Stimulated activated CD8-positive, alpha-beta memory T cell treated with anti-CD3 and anti-CD28 coated beads, Interleukin-4, amount 100 ng/mL, for 4 hours (primary cell): ENCODE measurements around the gene BPIFA2.
"Not testable (repeated sequence)": the region's sequence is repeated elsewhere in the genome, so short reads cannot be mapped to it uniquely, and the experiment has no call there.

Experiments
- DNase-seq, 2 donors: peaks; one replicate each; pipeline ENCODE4 v3.0.0-alpha.2; 2020; ENCODE audit warnings: low read depth in 2 of 2, low spot score in 1 of 2

The BPIFA2 gene

DNA sequence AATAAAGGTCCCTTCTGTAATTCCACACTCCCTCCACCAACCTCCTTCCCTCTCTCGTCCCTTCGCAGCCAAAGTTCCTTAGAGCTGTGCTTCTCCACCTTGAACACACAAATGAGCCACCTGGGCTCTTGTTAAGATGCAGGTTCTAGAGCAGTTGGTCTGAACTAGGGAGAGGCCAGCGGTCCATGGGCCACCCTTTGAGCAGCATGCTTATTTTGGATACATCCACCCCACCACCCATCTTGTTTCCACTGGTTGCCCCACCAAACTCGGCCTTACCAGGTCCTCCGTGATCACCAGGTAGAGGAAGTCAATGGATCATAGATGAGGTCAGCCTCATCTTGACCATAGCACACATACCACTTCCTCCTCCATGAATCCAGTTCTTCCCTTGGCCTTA lies 7.3 kb upstream of the BPIFA2 start:
- DNase-seq: no peak

DNA sequence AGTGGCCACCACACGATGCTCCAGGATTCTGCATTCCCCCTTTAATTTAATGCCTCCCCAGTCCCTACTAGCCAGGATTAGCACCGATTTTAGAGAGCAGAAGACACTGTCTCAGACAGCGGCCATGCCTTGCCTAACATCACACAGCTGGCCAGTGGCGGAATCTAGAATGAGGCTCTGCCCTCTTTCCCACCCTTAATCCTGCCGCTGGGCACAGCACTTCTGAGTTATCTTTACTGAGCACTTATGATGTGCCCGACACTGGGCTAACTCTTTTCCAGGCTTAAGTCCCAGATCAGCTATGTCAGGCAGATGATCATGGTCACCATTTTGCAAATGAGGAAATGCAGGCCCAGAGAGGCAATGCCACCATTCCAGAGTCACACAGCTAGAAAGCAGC lies 5.6 kb upstream of the BPIFA2 start:
- no peak for DNase-seq

DNA sequence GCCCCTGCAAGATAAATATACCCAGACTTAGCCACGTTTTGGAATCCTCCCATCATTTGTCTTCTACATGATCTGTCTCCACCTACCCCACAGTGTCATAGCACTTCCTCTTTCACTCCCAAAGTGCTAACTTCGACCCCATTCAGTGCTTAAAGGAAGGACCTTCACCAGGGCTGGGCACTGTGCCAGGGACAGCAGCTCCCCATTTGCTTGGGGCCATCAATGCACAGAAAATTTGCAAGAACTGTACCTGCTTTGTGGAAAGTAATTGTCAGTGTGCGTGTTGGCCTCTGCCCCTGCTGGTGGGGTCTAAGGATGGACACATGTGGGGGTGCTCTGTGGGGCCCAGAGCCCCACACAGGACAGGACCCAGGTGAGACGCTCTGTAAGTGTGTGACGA lies 5.2 kb upstream of the BPIFA2 start:
- no peak for DNase-seq

DNA sequence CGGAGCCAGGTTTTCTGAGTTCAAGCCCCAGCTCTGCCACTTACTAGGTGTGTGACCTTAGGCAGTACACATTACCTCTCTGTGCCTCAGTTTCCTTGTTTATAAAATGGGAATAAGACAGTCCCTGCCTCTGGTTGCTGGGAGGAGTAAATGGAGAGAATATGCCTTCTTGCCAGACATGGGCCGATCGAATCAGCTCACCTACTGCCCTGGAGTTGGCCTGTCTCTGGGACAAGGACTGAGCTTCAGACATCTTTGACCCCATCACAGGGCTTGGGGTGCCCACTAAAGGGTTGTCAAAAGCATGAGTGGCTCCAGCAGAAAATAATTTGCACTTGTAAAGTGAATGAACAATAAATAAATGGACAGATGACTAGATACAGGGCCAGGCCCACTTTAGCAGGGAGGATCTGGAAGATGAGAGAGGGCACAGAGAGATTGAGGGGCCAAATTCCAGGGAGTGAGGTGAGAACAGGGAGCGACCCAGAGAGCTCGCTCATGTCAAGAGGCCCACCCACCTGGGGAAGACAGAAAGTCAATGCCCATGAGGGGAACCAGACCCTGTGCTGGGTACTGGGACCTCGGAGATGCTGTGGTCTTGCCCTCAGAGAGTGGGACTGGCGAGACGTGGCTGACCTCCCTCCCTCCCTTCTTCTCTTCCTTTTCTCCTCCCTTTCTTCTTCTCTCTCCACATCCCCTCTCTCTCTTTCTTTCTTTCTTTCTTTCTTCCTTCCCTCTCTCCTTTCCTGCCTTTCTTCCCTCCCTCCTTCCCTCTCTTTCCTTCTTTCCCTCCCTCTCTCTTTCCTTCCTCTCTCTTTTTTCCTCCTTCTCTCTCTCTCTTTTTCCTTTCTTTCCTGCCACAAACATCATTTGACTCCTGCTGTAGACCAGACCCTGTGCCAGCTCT lies 3.9 kb upstream of the BPIFA2 start:
- no peak for DNase-seq

DNA sequence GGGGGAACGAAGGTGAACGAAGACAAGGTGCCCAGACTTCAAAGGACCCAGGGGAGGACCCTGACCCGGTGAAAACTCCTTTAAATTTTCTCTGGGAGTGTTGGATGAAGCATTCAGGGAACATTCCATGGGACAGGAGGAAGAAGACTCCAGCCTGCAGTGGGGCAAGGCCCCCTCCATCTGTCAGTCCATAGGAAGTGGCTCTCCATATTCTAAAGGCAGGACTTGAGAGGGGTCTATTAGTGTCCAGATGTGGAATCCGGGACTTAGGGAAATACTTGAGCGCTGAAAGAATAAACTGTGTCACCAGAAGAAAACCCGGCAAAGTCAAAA lies 3.2 kb upstream of the BPIFA2 start:
- DNase-seq: no peak

DNA sequence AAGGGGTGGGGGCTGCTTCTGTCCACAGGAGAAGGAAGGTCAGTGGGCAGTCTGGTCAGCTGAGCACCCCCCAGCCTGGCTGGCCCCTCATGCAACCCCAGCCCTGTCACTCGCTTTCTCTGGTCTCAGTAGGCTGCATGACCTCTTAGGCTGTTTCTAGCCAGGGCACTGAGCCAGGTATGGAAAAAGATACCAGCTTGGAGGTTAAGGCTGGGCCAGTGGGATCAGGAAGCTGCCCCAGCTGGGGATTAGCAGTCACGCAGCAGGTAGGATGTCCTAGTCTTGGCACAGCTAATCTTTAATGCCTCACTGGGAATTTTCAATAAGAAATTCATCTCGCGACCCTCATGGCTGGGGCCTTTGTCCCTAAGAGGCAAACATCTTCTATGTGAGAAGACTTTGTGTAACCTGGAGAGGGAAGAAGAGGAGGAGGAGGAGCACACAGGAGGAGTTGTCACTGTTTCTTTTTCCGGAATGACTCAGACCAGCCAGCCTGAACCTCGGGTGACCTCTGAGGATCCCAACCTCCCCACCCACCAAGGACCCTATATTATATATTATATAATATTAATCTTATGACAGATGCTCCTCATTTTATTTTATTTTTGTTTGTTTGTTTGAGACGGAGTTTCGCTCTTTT lies 2.4 kb upstream of the BPIFA2 start:
- DNase-seq: no peak

DNA sequence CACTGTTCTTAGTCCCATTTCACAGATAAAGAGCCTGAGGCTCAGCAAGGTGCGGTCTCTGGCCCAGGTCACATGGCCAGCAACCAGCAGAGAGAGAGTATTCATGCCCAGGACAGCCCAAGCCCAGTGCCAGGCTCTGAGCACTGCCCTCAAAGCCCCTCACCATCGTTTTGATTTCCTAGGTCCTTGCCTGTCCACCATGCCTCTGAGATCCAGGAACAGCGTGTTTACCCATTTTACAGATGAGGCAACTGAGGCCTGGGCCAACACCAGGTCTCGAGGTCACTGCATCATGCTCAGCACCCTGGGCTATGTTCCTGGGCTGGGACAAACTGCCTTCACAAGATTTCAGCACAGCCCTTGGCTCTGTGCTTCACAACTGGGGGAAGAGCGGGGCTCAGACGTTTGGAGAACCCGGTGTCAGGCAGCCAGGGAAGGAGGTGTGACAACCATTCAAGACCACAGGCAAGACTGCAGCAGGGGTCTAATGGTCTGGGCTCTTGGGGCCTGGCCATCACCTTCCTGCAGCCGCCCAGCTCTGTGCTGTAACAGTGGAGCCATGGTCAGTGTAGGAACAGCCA lies 1.3 kb upstream of the BPIFA2 start:
- no peak for DNase-seq

DNA sequence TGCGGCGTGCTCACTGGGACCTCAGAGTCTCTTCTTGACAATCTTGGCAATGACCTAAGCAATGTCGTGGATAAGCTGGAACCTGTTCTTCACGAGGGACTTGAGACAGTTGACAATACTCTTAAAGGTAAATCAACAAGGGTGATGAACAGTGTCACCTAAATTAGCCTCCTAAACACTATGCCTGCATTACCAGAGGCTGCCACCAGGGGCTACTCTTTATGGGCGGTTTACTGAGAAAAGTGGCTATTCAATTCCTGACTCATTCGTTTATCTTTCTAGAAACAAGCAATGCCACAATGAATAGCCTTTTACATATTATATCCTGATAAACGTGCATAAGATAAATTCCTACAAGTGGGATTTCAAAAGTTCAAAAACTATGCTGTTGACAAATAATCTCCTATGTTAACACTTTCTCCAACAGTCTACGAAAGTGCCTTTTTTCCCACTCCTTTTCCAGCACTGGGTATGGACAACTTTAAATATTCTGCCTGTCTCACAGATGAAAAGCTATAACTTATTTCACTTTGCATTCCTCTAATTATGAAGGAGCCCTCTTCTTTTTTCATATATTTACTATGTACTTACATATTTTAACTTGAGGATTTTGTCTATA lies 1.3 kb downstream of the BPIFA2 start:
- DNase-seq: no peak

DNA sequence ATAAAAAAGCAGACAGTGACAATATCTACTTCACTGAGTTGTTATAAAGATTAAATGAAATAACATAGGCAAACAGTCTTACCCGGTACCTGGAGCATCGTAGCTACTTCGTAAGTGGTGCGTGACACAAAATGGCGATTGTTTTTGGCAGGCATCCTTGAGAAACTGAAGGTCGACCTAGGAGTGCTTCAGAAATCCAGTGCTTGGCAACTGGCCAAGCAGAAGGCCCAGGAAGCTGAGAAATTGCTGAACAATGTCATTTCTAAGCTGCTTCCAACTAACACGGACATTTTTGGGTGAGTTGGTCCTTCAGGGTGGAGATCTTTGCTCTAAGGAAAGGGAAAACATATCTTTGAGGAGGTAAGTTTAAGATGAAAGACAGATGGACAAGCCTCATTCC lies 4.8 kb downstream of the BPIFA2 start:
- no peak for DNase-seq

DNA sequence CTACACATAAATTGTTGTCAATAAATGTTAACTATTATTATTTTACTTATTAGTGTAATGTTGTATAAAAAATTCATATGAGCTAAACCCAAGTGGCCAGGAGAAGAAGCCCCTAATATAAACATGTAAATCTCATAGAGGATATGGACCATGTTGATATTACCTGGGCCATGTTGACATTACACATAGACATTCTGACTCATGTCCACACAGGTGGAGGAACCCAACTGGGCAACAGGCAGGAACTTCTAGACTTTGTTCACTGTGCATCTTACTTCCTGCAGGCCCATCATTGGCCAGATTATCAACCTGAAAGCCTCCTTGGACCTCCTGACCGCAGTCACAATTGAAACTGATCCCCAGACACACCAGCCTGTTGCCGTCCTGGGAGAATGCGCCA lies 7.2 kb downstream of the BPIFA2 start:
- no peak for DNase-seq

DNA sequence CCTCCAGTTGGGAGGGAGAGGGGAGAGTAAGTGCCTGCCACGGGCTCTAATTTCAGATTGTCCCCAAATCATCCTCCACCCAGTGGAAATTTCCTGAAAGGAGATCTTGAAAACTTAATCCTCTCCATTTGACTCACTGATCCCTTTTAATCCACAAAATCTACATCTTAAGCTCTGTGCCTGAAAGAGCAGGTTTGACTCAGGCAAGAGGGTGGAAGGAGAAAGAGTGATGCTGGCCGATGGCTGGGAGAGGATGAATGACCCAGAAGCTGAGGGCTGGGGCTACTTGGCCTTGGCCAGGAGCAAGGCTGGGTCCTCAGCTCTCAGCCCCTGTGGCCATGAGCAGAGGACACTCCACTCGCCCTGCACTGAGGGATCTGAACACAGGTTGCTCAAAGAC lies 8.1 kb downstream of the BPIFA2 start:
- no peak for DNase-seq

DNA sequence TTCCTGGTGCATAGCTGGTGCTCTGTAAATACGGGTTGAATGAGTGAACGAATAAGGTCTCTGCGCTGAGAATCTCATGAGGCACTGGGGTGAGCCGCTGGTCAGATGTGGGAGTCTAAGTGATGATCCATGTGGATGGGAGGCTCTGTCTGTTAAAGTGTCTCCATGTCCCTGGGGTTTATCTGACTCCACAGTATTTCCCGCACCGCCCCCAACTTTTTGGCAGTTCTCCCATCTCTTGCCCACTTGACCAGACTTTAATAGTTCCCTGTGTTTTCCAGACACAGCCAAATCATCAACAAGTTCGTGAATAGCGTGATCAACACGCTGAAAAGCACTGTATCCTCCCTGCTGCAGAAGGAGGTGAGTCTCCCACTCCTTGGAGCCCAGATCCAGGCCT lies 9.9 kb downstream of the BPIFA2 start:
- DNase-seq: no peak

DNA sequence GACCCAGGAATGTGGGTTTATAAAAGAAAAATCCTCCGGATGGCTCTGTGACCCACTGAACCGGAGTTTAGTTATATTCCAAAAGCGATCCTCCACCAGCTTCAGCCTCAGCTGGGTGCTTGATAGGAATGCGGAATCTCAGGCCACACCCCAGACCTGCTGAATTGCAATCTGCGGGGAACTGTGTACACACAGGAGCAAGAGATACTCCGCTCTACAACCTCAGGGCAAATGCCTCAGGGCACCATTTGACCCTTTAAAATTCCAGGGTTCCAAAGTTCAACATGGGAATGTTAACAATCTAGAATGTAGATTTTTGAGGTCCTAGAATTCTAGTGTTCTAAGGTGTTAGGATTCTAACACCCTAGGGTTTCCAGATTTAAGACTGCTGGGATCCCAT lies 10.8 kb downstream of the BPIFA2 start:
- DNase-seq: no peak

DNA sequence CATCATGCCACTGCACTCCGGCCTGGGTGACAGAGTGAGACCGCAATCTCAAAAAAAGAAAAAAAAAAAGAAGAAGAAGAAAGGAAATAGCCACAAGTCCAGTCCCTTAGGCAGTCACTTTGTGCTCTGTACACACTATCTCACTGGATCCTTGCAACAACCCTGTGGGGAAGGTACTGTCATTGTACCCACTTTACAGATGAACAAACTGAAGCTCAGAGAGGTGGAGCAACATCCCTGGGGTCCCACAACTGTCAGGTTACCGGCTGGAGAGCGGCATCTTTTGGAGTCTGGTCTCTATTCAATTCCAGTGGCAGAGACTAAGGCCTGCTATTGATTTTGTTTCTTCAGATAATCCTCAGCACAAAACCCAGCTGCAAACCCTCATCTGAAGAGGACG lies 12.2 kb downstream of the BPIFA2 start:
- DNase-seq: no peak

DNA sequence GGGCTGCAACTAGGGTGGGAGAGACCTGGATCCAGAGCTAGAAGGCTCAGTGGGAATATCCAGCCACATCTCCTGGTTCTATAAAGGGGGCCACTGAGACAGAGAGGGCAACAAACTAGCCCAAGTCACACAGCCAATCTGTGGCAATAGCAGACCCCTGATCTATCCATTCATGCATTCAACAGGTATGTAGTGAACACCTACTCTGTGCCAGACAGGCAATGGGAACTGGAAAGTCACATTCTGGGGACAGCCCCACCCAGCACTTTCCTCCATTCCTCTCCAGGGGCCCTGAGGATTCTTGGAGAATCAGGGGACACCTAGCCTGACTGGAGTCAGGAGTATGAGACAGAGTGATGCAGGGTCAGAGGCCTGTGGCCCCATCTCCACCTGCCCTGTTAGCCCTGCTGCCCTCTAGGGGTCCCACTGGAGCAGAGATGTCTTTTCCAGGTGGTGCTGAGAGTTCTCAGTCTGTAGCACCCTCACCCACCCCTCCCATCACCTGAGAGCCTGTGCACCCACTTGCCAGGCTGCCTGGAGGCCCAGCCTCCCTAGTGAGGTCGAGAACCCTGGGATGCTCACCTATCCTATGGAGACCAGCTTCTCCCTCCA lies 13.6 kb downstream of the BPIFA2 start:
- no peak for DNase-seq

DNA sequence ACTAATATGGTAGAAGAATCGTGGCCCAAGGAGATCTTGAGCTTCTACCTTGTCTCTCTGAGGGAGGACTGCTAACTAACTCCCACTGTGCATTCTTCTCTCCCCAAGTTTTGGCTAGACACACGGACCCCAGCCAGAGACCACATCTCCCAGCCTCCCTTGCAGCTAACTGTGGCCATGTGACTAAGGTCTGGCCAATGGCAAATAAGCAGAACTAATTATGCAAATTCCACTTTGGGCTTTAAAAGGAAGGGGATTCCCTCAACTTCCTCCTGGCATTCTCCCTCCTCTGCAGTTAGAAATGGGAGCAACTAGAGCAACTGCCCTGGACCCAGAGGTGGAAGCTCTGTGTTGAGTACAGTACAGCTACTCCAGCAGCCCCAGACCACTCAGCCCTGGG lies 15.4 kb downstream of the BPIFA2 start:
- no peak for DNase-seq

DNA sequence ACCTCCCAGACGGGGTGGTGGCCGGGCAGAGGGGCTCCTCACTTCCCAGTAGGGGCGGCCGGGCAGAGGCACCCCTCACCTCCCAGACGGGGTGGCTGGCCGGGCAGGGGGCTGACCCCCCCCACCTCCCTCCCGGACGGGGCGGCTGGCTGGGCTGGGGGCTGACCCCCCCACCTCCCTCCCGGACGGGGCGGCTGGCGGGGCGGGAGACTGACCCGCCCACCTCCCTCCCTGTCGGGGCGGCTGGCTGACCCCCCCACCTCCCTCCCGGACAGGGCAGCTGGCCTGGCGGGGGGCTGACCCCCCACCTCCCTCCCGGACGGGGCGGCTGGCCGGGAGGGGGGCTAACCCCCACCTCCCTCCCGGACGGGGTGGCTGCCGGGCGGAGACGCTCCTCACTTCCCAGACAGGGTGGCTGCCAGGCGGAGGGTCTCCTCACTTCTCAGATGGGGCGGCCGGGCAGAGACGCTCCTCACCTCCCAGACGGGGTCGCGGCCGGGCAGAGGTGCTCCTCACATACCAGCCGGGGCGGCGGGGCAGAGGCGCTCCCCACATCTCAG lies 17.2 kb downstream of the BPIFA2 start:
- not testable (repeated sequence) for DNase-seq

DNA sequence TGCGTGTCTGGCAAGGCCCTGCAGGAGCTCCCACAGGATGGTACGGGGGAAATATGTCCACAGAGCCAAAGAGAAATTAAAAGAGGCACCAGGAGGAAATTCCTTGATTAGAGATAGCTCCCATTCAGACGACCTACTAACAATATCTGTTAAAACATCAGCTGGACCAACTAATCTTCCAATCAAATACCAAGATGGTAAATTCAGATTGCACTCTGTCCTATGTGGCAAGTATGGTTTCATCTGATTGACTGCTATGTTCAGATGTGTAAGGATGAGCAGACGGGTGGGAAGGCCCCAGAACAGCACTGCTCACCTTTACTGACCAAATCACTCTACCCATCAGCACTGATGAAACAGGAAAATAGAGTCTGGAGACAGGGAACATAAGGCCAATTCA lies 19.5 kb downstream of the BPIFA2 start:
- no peak for DNase-seq

DNA sequence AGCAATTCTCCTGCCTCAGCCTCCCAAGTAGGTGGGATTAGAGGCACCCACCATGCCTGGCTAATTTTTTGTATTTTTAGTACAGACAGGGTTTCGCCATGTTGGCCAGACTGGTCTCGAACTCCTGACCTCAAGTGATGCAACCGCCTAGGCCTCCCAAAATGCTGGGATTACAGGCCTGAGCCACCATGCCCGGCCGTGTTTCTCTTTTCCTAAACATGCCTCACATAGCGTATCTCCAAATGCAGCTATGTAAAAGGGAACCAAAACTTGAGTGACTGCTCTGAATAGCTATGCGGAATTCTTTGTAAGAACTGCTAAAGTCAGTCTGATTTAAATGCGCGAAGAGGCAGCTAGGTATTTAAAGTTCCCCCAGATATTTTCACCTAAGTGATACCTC lies 20.5 kb downstream of the BPIFA2 start:
- no peak for DNase-seq

DNA sequence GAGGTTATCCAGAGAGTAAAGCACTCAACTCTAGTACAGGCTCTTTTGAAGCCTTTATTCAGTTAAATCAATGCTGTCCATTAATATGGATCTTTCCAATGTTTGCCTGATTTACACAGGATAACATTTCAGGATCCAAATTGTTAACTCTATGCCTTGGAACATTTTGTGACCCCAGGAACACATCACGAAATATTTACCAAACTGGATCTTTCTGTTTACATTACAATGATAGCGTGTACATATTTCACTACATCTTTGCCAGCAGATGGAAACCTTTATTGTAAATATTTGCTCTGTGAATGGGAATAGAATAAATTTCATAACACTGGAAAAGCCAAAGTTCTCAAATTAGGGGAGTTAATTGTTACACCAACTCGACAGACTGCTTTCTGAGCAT lies 23.5 kb downstream of the BPIFA2 start:
- no peak for DNase-seq

DNA sequence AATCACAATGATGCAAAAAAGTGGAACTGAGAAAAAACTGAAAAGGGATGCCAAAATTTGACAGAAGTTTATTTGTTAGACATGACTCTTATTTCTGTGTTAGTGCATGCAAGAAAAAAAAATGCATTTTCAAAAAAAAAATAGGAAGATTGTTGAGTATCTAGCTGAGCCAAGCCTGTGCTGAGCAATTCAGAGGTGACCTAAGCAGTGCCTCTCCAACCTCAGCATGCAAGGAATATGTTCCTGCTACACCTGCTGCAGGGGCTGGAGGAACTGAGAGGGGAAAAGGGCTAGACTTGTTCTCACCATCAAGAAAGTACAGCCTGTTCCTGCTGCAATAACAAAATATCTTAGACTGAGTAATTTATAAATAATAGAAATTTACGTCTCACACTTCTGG lies 24.0 kb downstream of the BPIFA2 start:
- DNase-seq: no peak
